ENCODE results near the gene APOL3.
A peak's percentile ranks its signal among the peaks of the same experiment; 100 is the strongest.
"Not testable (repeated sequence)": the region's sequence is repeated elsewhere in the genome, so short reads cannot be mapped to it uniquely, and the experiment has no call there.

APOL3 gene

GRCh38 chr22:36156515-36157419, 3.8 kb downstream of the APOL3 start:
- DNase-seq (ENCODE audit: low read depth), result peak; percentile 88

- DNase-seq (ENCODE audit: low read depth), result no peak
These were observed 4.4 kb downstream of the APOL3 start for GRCh38 chr22:36156119-36156514.

GRCh38 chr22:36155702-36156101, 4.9 kb downstream of the APOL3 start:
- DNase-seq (ENCODE audit: low read depth), result peak; percentile 45

- peak; percentile 23 for DNase-seq (ENCODE audit: low read depth)
These were observed 6.1 kb downstream of the APOL3 start for GRCh38 chr22:36154423-36154945.

- DNase-seq (ENCODE audit: low read depth), result no peak
These were observed 6.8 kb downstream of the APOL3 start for GRCh38 chr22:36153501-36154422.

- DNase-seq (ENCODE audit: low read depth), result not testable (repeated sequence)
These were observed 7.7 kb downstream of the APOL3 start for GRCh38 chr22:36152821-36153220.

- no peak for DNase-seq (ENCODE audit: low read depth)
These were observed 8.5 kb downstream of the APOL3 start for GRCh38 chr22:36152088-36152487.

- peak; percentile 24 for DNase-seq (ENCODE audit: low read depth)
These were observed 9.5 kb downstream of the APOL3 start for GRCh38 chr22:36151006-36151595.

GRCh38 chr22:36149441-36149840, 11.1 kb downstream of the APOL3 start:
- peak; percentile 36 for DNase-seq (ENCODE audit: low read depth)

- DNase-seq (ENCODE audit: low read depth), result no peak
These were observed 12.1 kb downstream of the APOL3 start for GRCh38 chr22:36148411-36148810.

GRCh38 chr22:36147196-36147791, 13.3 kb downstream of the APOL3 start:
- DNase-seq (ENCODE audit: low read depth), result no peak

GRCh38 chr22:36145881-36146280, 14.7 kb downstream of the APOL3 start:
- DNase-seq (ENCODE audit: low read depth), result peak; percentile 67

GRCh38 chr22:36144886-36145541, 15.5 kb downstream of the APOL3 start:
- peak; percentile 83 for DNase-seq (ENCODE audit: low read depth)

GRCh38 chr22:36143956-36144355, 16.6 kb downstream of the APOL3 start:
- no peak for DNase-seq (ENCODE audit: low read depth)

- DNase-seq (ENCODE audit: low read depth), result no peak
These were observed 17.3 kb downstream of the APOL3 start for GRCh38 chr22:36143066-36143815.

GRCh38 chr22:36141481-36141880, 19.1 kb downstream of the APOL3 start:
- no peak for DNase-seq (ENCODE audit: low read depth)

GRCh38 chr22:36138709-36139108, 21.8 kb downstream of the APOL3 start:
- DNase-seq (ENCODE audit: low read depth), result not testable (repeated sequence)

GRCh38 chr22:36136988-36137387, 23.6 kb downstream of the APOL3 start:
- DNase-seq (ENCODE audit: low read depth), result peak; percentile 54

- DNase-seq (ENCODE audit: low read depth), result peak; percentile 75
These were observed 24.1 kb downstream of the APOL3 start for GRCh38 chr22:36136475-36136874.

- DNase-seq (ENCODE audit: low read depth), result no peak
These were observed 25.1 kb downstream of the APOL3 start for GRCh38 chr22:36135306-36135980.
